ENCODE data around the gene WNT10A.

GRCh38 chr2:218899147-218899546, 18.5 kb downstream of the WNT10A start:
- TF ChIP-seq CTCF (IDR thresholded peaks at IDR 0.05): no peak
- TF ChIP-seq EZH2 (IDR thresholded peaks at IDR 0.05): no peak
